ENCODE results near the gene SLC6A11.

The SLC6A11 gene

GRCh38 chr3:10988001-10988665 lies 172.1 kb downstream of the SLC6A11 start:
- Histone ChIP-seq H3K36me3 (ENCODE audit: control insufficient read depth, insufficient read depth, low read length) (no peaks in the 10 kb centered on the region), H3K27ac (ENCODE audit: low read depth, low read length) (no peak overlapping the region), H3K4me3 (ENCODE audit: low read length) (no peak overlapping the region), H3K4me1 (ENCODE audit: control insufficient read depth, insufficient read depth, low read length) (no peaks in the 10 kb centered on the region), H3K27me3 (ENCODE audit: control insufficient read depth, insufficient read depth, low read length) (peaks cover 2% of the 10 kb centered on the region), H3K9ac (ENCODE audit: low read length) (no peak overlapping the region)

- no peak overlapping the region for H3K9ac ChIP-seq (ENCODE audit: low read length)
- no peaks in the 10 kb centered on the region for H3K4me1 ChIP-seq (ENCODE audit: control insufficient read depth, insufficient read depth, low read length)
- peaks cover 7% of the 10 kb centered on the region for H3K27me3 ChIP-seq (ENCODE audit: control insufficient read depth, insufficient read depth, low read length)
Observed at GRCh38 chr3:10988991-10989484, 173.0 kb downstream of the SLC6A11 start.

More at GRCh38 chr3:10988991-10989484, 173.0 kb downstream of the SLC6A11 start:
- H3K4me3 ChIP-seq (ENCODE audit: low read length), result no peak overlapping the region
- H3K36me3 ChIP-seq (ENCODE audit: control insufficient read depth, insufficient read depth, low read length), result no peaks in the 10 kb centered on the region
- H3K27ac ChIP-seq (ENCODE audit: low read depth, low read length), result no peak overlapping the region
